Measurements from ENCODE around the gene SPTAN1.
"Not testable (repeated sequence)": the region's sequence is repeated elsewhere in the genome, so short reads cannot be mapped to it uniquely, and the experiment has no call there.

SPTAN1 gene

GRCh38 chr9:128552153-128552743 lies at the start of gene SPTAN1:
Gene SPTAN1 (plus strand): TSS chr9:128552587. CDS start chr9:128566741, 14,154 bp downstream.
- DNase-seq: peak; percentile 95 to 96

DNA sequence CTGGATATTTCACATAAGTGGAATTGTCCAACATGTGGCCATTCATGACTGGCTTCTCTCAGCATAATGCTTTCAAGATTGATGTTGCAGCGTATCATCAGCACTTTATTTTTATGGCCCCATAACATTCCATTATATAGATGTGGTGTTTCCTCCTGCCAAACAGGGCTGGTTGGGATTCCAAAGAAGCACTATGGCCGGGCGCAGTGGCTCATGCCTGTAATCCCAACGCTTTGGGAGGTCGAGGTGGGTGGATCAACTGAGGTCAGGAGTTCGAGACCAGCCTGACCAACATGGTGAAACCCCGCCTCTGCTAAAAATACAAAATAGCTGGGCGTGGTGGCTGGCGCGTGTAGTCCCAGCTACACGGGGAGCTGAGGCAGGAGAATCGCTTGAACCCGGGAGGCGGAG lies 49.0 kb upstream of the SPTAN1 start:
- DNase-seq: not testable (repeated sequence)

- DNase-seq: peak in 1 of 2 donors; percentile 6
Observed at GRCh38 chr9:128503870-128504269, 48.5 kb upstream of the SPTAN1 start.

DNA sequence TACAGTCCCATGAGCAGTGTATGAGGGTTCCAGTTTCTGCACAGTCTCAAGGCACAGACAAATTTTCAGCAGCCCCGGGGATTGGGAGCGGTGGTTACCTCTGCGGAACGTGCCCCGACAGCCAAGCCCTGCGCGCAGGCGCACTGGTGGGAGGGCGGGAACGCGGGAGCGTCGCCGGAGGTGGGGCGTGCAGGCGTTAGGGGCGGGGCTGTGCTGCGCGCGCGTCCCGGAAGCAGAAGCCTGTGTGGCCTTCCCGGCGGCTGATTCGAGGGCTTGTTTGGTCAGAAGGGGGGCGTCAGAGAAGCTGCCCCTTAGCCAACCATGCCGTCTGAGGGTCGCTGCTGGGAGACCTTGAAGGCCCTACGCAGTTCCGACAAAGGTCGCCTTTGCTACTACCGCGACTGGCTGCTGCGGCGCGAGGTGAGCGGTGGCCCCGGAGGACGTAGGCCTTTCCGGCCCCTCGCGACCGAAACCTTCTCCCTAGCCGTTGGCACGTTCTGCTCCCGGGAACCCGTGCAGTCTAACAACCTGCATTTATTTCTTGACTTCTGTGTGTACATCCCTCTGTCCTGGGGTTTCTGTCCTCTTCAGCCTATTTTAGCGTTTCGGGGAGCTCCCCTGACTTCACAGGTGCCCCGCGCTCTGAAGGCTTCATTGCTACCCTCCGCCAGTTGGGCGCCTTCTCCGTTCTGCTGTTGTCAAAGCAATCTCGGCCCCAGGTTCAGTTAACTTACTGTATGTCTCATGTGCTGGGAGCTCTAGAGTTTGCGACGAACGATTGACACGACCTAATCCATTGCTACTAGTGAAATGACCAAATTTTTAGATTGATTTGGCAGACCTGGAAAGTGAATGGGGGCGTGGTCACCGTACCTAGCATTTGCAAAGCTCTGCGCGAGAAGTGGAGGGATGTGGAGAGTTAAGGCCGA lies 47.6 kb upstream of the SPTAN1 start, which contains the start of gene GLE1:
GLE1 (plus strand) TSS at position 235 of the 929 bp plus-strand sequence; CDS start at position 322, 87 bp downstream.
- peak; percentile 94 to 97 for DNase-seq

- DNase-seq: no peak
Observed at GRCh38 chr9:128505414-128505765, 47.0 kb upstream of the SPTAN1 start.

GRCh38 chr9:128505906-128506305 lies 46.5 kb upstream of the SPTAN1 start:
- not testable (repeated sequence) for DNase-seq

- no peak for DNase-seq
Observed at GRCh38 chr9:128512820-128513219, 39.6 kb upstream of the SPTAN1 start.

GRCh38 chr9:128521956-128522355 lies 30.4 kb upstream of the SPTAN1 start:
- DNase-seq: no peak

GRCh38 chr9:128523199-128523925 lies 29.0 kb upstream of the SPTAN1 start:
- DNase-seq: no peak

GRCh38 chr9:128526720-128527119 lies 25.7 kb upstream of the SPTAN1 start:
- no peak for DNase-seq

- DNase-seq: no peak
Observed at GRCh38 chr9:128528445-128529160, 23.8 kb upstream of the SPTAN1 start.

DNA sequence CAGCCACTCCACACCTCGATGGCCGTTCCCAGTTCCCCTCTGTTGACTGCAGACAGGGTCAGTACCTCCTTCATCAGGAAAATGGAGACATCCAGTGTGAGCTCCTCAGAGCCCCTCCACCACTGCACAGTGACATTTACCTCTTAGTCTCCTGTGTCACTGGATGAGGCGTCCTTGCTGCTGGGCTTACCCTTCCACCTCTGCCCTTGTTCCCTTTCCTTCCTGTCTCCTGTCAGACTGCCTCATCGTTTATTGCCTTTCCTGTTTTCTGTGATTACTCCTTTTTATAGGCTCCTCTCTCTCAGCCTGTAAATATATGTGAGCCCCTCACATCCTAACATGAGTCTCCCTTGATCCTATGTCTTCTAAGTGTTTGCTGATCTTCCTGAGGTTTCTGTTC lies 23.2 kb upstream of the SPTAN1 start:
- no peak for DNase-seq

GRCh38 chr9:128532581-128532980 lies 19.8 kb upstream of the SPTAN1 start:
- no peak for DNase-seq

GRCh38 chr9:128540634-128541360 lies 11.6 kb upstream of the SPTAN1 start:
- DNase-seq: no peak

- no peak for DNase-seq
Observed at GRCh38 chr9:128546504-128546903, 5.9 kb upstream of the SPTAN1 start.

- DNase-seq: no peak
Observed at GRCh38 chr9:128548876-128549275, 3.5 kb upstream of the SPTAN1 start.

DNA sequence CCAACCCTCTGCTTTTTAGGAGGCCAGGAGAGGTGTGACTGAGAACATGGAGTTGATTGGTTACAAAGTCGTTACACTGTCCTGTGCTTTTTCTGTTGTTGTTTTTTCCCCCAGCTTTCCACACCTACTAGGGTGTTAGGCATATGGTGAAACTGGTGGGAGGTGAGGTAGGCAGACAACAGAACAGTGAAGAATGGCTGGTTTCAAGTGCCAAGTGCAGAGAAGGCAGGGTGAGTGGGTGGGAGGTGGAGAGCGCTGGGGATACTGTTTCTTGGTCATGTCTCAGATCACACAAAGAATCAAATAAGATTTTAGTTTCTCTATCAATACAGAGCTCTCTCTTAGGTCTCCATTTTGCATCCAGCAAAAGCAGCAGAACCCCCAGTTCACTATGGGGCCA lies 2.2 kb upstream of the SPTAN1 start:
- peak in 1 of 2 donors; percentile 22 for DNase-seq

DNA sequence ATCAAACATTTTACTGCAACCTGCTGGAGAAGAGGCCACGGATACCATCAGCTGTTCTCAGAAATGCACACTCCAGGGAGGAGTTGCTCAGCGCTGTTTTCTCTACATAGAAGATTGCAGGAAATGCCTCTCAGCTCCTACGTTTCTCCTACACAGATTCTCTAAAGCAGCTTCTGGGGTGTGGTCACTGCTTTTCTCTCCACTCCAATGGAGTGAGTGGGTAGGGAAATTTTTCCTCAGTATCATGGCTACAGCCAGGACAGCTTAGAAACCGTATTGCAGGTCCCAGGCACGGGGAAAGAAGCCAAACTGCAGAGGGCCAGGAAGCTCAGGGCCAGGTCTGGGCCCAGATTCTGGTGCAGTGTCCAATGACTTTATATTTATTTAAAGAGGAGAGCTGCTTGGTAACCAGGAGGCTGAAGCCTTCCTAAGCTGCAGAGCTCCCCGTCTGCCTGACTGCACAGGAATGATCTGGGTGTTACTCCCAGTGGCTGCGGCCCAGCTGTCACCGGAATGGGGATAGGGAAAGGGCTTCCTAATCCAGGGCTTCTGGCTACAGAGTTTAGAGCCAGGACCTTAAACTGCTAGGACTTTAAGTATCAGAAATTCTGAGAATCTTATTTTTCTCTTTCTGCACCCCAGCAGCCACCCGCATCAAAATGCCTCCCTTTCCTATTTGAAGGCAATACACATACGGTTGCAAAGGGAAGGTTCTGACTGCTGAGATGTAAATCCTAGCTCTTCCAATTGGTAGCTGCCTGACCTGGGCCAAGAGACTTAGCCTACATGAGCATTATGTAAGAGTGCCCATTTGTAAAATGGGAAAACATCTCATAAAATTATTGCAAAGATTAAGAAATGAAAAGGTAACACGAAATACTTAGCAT lies 1.4 kb upstream of the SPTAN1 start:
- peak in 1 of 2 donors; percentile 13 for DNase-seq

DNA sequence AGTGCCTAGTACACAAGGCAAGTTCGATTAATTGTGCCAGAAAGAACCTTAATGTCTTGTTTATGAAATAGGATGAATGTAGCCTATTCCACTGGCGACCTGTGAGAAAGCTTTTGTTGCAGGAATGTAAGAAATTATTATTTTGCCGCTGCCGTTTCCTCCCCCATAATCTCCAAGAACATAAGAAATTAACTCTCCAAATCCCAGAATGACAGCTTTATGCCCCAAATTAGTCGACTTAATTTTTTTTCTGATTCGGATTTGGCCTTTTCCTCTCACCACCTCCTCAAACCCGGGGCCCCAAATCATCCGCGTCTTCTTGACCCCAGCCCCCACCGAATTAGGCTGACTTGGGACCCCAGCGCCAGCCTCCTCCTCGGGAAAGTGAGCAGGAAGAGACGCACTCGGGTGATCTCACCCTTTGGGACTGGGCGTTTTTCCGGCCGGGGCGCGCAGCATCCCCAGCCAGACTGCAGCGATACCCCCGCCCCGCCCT lies 682 bp upstream of the SPTAN1 start:
- no peak for DNase-seq

DNA sequence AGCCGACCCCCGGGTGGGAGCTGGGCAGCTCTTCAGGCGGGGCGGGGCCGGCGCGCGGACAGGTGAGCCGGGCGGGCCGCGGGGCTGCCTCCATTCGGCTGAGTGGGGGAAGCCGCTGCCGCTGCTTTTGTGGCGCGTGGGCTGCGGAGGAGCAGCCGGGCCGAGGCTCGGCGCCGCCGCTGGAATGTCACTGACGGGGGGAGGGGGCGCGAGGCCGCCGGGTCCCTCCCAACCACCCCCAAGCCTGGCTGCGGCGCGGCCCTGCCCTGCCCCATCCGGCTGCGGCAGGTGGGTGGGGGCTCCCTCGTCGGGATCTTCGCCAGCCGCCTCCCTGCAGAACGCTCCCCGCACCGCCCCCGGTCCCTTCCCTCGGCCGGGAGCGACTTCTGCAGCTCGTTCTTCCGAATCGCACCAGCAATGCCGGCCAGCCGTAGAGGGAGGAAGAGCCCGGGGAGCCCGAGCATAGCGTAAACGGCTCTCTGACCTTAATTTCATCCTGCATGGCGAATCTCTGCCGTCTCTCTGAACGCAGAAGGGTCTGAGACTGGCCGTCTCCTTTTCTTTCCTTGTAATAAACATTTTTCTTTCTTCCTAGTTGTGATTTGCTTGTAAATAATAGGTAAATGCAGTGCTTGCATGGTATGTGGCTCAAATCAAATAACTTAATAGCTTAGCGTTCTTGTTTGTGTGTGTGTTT lies 505 bp downstream of the SPTAN1 start:
- DNase-seq: peak in 1 of 2 donors; percentile 59
